Spleen (tissue), 11 donors: Measurements from ENCODE around the gene ZFP91. TPM values are rescaled to one million over a fixed set of nuclear protein-coding genes. Genes with fewer than 3 reads are reported as not detected.

Source experiments
- DNase-seq: peaks from one replicate; pipeline ENCODE4 v3.0.0-alpha.2; 2020
- H3K27ac ChIP-seq, 8 donors: fragments of 200-600 bp; sonication (generic) in 7 of 8; 1 replicate in 4 of 8; 2 replicates in 4 of 8; pipeline versions ENCODE4 v1.5.0 to v1.8.0; 2016 to 2021; ENCODE audit warnings: inconsistent platforms in 4 of 8, mild to moderate bottlenecking in 4 of 8, moderate library complexity in 1 of 8
- H3K27me3 ChIP-seq, 7 donors: fragments of 200-600 bp; sonication (generic) in 6 of 7; replicated peaks in 1 of 7; 1 replicate in 4 of 7; 2 replicates in 3 of 7; pipeline versions ENCODE4 v1.5.0 to v1.8.0; 2016 to 2021; ENCODE audit warnings: inconsistent platforms in 3 of 7, mild to moderate bottlenecking in 1 of 7
- H3K36me3 ChIP-seq, 6 donors: fragments of 200-600 bp; sonication (generic) in 5 of 6; 1 replicate in 4 of 6; 2 replicates in 2 of 6; pipeline versions ENCODE4 v1.5.0 to v1.8.0; 2016 to 2021; ENCODE audit warnings: inconsistent platforms in 2 of 6
- H3K4me1 ChIP-seq, 6 donors: fragments of 200-600 bp; sonication (generic) in 5 of 6; 1 replicate in 3 of 6; 2 replicates in 3 of 6; pipeline versions ENCODE4 v1.5.0 to v1.8.0; 2016 to 2021; ENCODE audit warnings: inconsistent platforms in 3 of 6
- H3K4me3 ChIP-seq, 8 donors: fragments of 200-600 bp; sonication (generic) in 7 of 8; 1 replicate in 4 of 8; 2 replicates in 4 of 8; pipeline versions ENCODE4 v1.5.0 to v1.8.0; 2016 to 2021; ENCODE audit warnings: inconsistent platforms in 4 of 8, mild to moderate bottlenecking in 4 of 8, moderate library complexity in 2 of 8
- H3K9me3 ChIP-seq, 8 donors: fragments of 200-600 bp; sonication (generic) in 7 of 8; 1 replicate in 4 of 8; 2 replicates in 4 of 8; pipeline versions ENCODE4 v1.5.0 to v1.8.0; 2016 to 2021; ENCODE audit warnings: inconsistent platforms in 4 of 8
- CTCF ChIP-seq, 11 experiments: fragments of 200-600 bp in 7 of 11; fragments of 450-650 bp in 4 of 11; sonication (generic) in 4 of 11; IDR thresholded peaks in 8 of 11; conservative IDR thresholded peaks in 3 of 11; 1 replicate in 7 of 11; 2 replicates in 4 of 11; pipeline versions ENCODE4 v1.4.0 to v1.8.0; 2016 to 2021; ENCODE audit warnings: antibody characterized with exemption in 11 of 11, inconsistent platforms in 4 of 11, mild to moderate bottlenecking in 1 of 11
- POLR2A ChIP-seq, 3 donors: fragments of 450-650 bp; IDR thresholded peaks; one replicate each; pipeline ENCODE4 v1.5.1; 2017; ENCODE audit warnings: antibody characterized with exemption in 3 of 3, mild to moderate bottlenecking in 1 of 3
- POLR2AphosphoS5 ChIP-seq, 3 donors: sonication (generic); formaldehyde crosslinking; IDR thresholded peaks; one replicate each; pipeline ENCODE4 v1.5.1; 2017; ENCODE audit warnings: antibody characterized with exemption in 3 of 3
- WGBS, 5 donors: extraction: QIAGEN DNeasy Blood & Tissue Kit in 3 of 5; methylation state at CpG; one replicate each; pipeline versions ENCODE4 v1.1.5 to v1.1.7; 2013 to 2018; 5-methylcytosine and 5-hydroxymethylcytosine counted together
- intact Hi-C: fragments of 100-400 bp; cut with DNase I; formaldehyde crosslinking; loops from one replicate; pipeline ENCODE4 v1.15.0; 2023; ENCODE audit warnings: low total_unique reads
- polyA plus RNA-seq, 3 donors: library from polyadenylated mRNA; stranded (reverse); fragments of 200-250 nt; gene quantifications; one replicate each; pipeline ENCODE4 v1.2.1, GENCODE V29; 2013
- total RNA-seq, 7 donors: library from RNA; depleted of rRNA in 3 of 7; stranded (reverse); fragments of >200 nt in 3 of 7; fragmentation: NEBNext Ultra II Directional in 4 of 7; extraction: Animal tissue kit (Norgen Biotek cat#: 25700) in 4 of 7; gene quantifications; one replicate each; pipeline versions ENCODE4 v1.1.0 to v1.2.1, GENCODE V29; 2016 to 2021
- donor health status: healthy with polysubstance abuse.
- donor health status: DM: no; HTN: no; CAD: no; lungs with moderate emphysema.
- donor health status: DM: no; HTN: no; CAD: no.
- donor health status: Bipolar disorder and iron deficiency.
- donor health status: healthy.
- donor health status: DM: no; HTN: no; CAD: no.
- donor health status: DM: yes; HTN: yes; CAD: no.

The ZFP91 gene
- total and polyA plus RNA-seq, 10 donors, result 10.1 to 53.4 (median 45.5) TPM

GRCh38 chr11:58586998-58587397, 8.1 kb downstream of the ZFP91 start:
- no peak overlapping the region for H3K27ac ChIP-seq
- H3K9me3 ChIP-seq, result no peaks in the 10 kb centered on the region
- peaks cover 16 to 69% (median 50%) of the 10 kb centered on the region in 6 donors for H3K4me1 ChIP-seq
- H3K36me3 ChIP-seq, result peaks cover 0 to 52% (median 2%) of the 10 kb centered on the region in 6 donors
- no peaks in the 10 kb centered on the region for H3K27me3 ChIP-seq
- WGBS, 5 donors, result 61 to 72% (median 65%) methylated on average over 2 of the region's 2 CpGs
- no peak for DNase-seq
- no peak overlapping the region for H3K4me3 ChIP-seq
- TF ChIP-seq CTCF (IDR thresholded peaks at IDR 0.05 in 8 of 11, conservative IDR thresholded peaks at IDR 0.05 in 3 of 11), result no peak
- TF ChIP-seq POLR2A (IDR thresholded peaks at IDR 0.05), result no peak
- TF ChIP-seq POLR2AphosphoS5 (IDR thresholded peaks at IDR 0.05), result no peak
- intact Hi-C loops, result no loop called here

GRCh38 chr11:58591659-58592058, 12.8 kb downstream of the ZFP91 start:
- TF ChIP-seq CTCF (IDR thresholded peaks at IDR 0.05 in 8 of 11, conservative IDR thresholded peaks at IDR 0.05 in 3 of 11) (no peak), POLR2AphosphoS5 (IDR thresholded peaks at IDR 0.05) (no peak), POLR2A (IDR thresholded peaks at IDR 0.05) (no peak)
- H3K4me1 ChIP-seq, result peaks cover 0 to 51% (median 17%) of the 10 kb centered on the region in 6 donors
- H3K9me3 ChIP-seq, result no peaks in the 10 kb centered on the region
- no peaks in the 10 kb centered on the region for H3K27me3 ChIP-seq
- DNase-seq, result no peak
- no peak overlapping the region for H3K4me3 ChIP-seq
- 94 to 97% (median 96%) methylated on average over 3 of the region's 3 CpGs for WGBS, 5 donors
- H3K27ac ChIP-seq, result no peak overlapping the region
- peaks cover 0 to 65% (median 2%) of the 10 kb centered on the region in 6 donors for H3K36me3 ChIP-seq
- intact Hi-C loops, result no loop called here

- TF ChIP-seq POLR2AphosphoS5 (IDR thresholded peaks at IDR 0.05) (no peak), POLR2A (IDR thresholded peaks at IDR 0.05) (no peak), CTCF (IDR thresholded peaks at IDR 0.05 in 8 of 11, conservative IDR thresholded peaks at IDR 0.05 in 3 of 11) (no peak)
- WGBS, 5 donors, result 85 to 93% (median 89%) methylated on average over 5 of the region's 5 CpGs
- intact Hi-C loops, result no loop called here
- no peak for DNase-seq
- H3K4me3 ChIP-seq, result no peak overlapping the region
- no peaks in the 10 kb centered on the region for H3K27me3 ChIP-seq
- H3K27ac ChIP-seq, result no peak overlapping the region
- peaks cover 0 to 57% (median 2%) of the 10 kb centered on the region in 6 donors for H3K36me3 ChIP-seq
- no peaks in the 10 kb centered on the region for H3K9me3 ChIP-seq
- peaks cover 0 to 51% (median 13%) of the 10 kb centered on the region in 6 donors for H3K4me1 ChIP-seq
Observed at GRCh38 chr11:58592760-58593472, 14.1 kb downstream of the ZFP91 start.

GRCh38 chr11:58594826-58595225, 16.0 kb downstream of the ZFP91 start:
- H3K4me3 ChIP-seq, result no peak overlapping the region
- no peaks in the 10 kb centered on the region for H3K9me3 ChIP-seq
- H3K27me3 ChIP-seq, result no peaks in the 10 kb centered on the region
- no peak for DNase-seq
- H3K27ac ChIP-seq, result no peak overlapping the region
- TF ChIP-seq POLR2AphosphoS5 (IDR thresholded peaks at IDR 0.05) (no peak), CTCF (IDR thresholded peaks at IDR 0.05 in 8 of 11, conservative IDR thresholded peaks at IDR 0.05 in 3 of 11) (no peak), POLR2A (IDR thresholded peaks at IDR 0.05) (no peak)
- peaks cover 0 to 44% (median 2%) of the 10 kb centered on the region in 6 donors for H3K36me3 ChIP-seq
- intact Hi-C loops, result no loop called here
- WGBS, 5 donors, result 81 to 95% (median 87%) methylated on average over 4 of the region's 4 CpGs
- H3K4me1 ChIP-seq, result peaks cover 0 to 57% (median 21%) of the 10 kb centered on the region in 6 donors
